Measurements from ENCODE around the gene ABCC12.

The ABCC12 gene

GRCh38 chr16:48165961-48166578 lies 10.3 kb upstream of the ABCC12 start:
- DNase-seq (ENCODE audit: low read depth in 2 of 2), result no peak

- peak; percentile 32 to 48 for DNase-seq (ENCODE audit: low read depth in 2 of 2)
These were observed 9.3 kb upstream of the ABCC12 start for GRCh38 chr16:48164907-48165715.

GRCh38 chr16:48162839-48163410 lies 7.1 kb upstream of the ABCC12 start:
- DNase-seq (ENCODE audit: low read depth in 2 of 2), result no peak

GRCh38 chr16:48161906-48162305 lies 6.1 kb upstream of the ABCC12 start:
- DNase-seq (ENCODE audit: low read depth in 2 of 2), result no peak

GRCh38 chr16:48160575-48160974 lies 4.8 kb upstream of the ABCC12 start:
- no peak for DNase-seq (ENCODE audit: low read depth in 2 of 2)

GRCh38 chr16:48158296-48158695 lies 2.5 kb upstream of the ABCC12 start:
- peak; percentile 25 to 41 for DNase-seq (ENCODE audit: low read depth in 2 of 2)

- no peak for DNase-seq (ENCODE audit: low read depth in 2 of 2)
These were observed 2.0 kb upstream of the ABCC12 start for GRCh38 chr16:48157794-48158193.

- no peak for DNase-seq (ENCODE audit: low read depth in 2 of 2)
These were observed 1.5 kb upstream of the ABCC12 start for GRCh38 chr16:48157302-48157701.

- peak; percentile 68 to 69 for DNase-seq (ENCODE audit: low read depth in 2 of 2)
These were observed 1.0 kb upstream of the ABCC12 start for GRCh38 chr16:48156790-48157209.

- no peak for DNase-seq (ENCODE audit: low read depth in 2 of 2)
These were observed 2.0 kb downstream of the ABCC12 start for GRCh38 chr16:48153774-48154173.

- no peak for DNase-seq (ENCODE audit: low read depth in 2 of 2)
These were observed 3.6 kb downstream of the ABCC12 start for GRCh38 chr16:48152226-48152625.

GRCh38 chr16:48150707-48151106 lies 5.1 kb downstream of the ABCC12 start:
- DNase-seq (ENCODE audit: low read depth in 2 of 2), result no peak

GRCh38 chr16:48146710-48147109 lies 9.1 kb downstream of the ABCC12 start:
- DNase-seq (ENCODE audit: low read depth in 2 of 2), result no peak

- no peak for DNase-seq (ENCODE audit: low read depth in 2 of 2)
These were observed 9.7 kb downstream of the ABCC12 start for GRCh38 chr16:48146131-48146530.

- no peak for DNase-seq (ENCODE audit: low read depth in 2 of 2)
These were observed 11.9 kb downstream of the ABCC12 start for GRCh38 chr16:48143812-48144368.

- DNase-seq (ENCODE audit: low read depth in 2 of 2), result no peak
These were observed 15.0 kb downstream of the ABCC12 start for GRCh38 chr16:48140821-48141220.

- no peak for DNase-seq (ENCODE audit: low read depth in 2 of 2)
These were observed 16.3 kb downstream of the ABCC12 start for GRCh38 chr16:48139517-48139916.

- DNase-seq (ENCODE audit: low read depth in 2 of 2), result no peak
These were observed 17.2 kb downstream of the ABCC12 start for GRCh38 chr16:48138543-48138942.

- DNase-seq (ENCODE audit: low read depth in 2 of 2), result no peak
These were observed 18.0 kb downstream of the ABCC12 start for GRCh38 chr16:48137822-48138221.

GRCh38 chr16:48136547-48137360 lies 19.0 kb downstream of the ABCC12 start:
- no peak for DNase-seq (ENCODE audit: low read depth in 2 of 2)

GRCh38 chr16:48133455-48134211 lies 22.2 kb downstream of the ABCC12 start:
- DNase-seq (ENCODE audit: low read depth in 2 of 2), result no peak
